Activated T-cell treated with anti-CD3 and anti-CD28 coated beads, Interleukin-2, amount 50 U/mL, for 24 hours (primary cell): ENCODE results near the gene MPP1.

ENCODE experiments used
- DNase-seq: peaks from one replicate; pipeline ENCODE4 v3.0.0-alpha.2; 2020
- H3K27ac Mint-ChIP-seq: 2 replicates; pipeline ENCODE4 v1.8.0; 2020; ENCODE audit warnings: mild to moderate bottlenecking, mixed read lengths
- H3K27me3 Mint-ChIP-seq: 2 replicates; pipeline ENCODE4 v1.8.0; 2020; ENCODE audit warnings: mixed read lengths
- H3K36me3 Mint-ChIP-seq: 2 replicates; pipeline ENCODE4 v1.8.0; 2020; ENCODE audit warnings: low read depth, mixed read lengths
- H3K4me1 Mint-ChIP-seq: 2 replicates; pipeline ENCODE4 v1.8.0; 2020; ENCODE audit warnings: low read depth, mixed read lengths
- H3K4me3 Mint-ChIP-seq: 2 replicates; pipeline ENCODE4 v1.8.0; 2020; ENCODE audit warnings: mild to moderate bottlenecking, moderate library complexity, mixed read lengths
- H3K9me3 Mint-ChIP-seq: 2 replicates; pipeline ENCODE4 v1.8.0; 2020; ENCODE audit warnings: mixed read lengths

Gene MPP1

DNA sequence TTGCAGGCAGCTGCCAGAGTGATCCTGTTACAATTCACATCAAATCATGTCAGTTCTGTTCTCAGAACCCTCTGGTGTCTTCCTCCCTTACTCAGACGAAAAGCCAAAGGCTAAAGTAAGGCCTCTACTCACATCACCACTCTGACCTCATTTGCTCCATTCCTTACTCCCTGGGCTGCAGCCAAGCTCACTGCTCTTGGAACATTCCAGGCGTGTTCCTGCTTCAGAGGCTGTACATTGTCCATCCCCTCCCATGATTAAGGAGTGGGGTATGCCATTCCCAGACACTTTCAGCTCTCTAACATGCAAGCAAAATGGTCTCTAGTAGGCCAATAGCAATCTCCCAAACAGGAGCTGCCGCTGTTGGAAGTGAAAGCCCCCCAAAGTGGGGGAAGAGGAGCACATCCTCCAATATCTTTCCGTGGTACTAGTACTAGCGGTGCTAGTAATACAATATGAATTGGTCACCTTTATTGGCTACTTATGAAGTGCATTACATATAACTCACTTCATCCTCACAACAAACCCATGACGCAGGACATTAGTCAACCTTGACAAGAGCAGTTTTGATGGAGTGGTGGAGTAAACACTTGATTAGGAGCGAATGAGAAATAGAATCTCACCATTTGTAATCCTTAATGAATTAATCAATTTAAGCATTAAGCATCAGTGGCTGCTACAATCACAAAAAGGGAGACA, 69.4 kb downstream of the MPP1 start:
- no peaks in the 10 kb centered on the region for H3K36me3 Mint-ChIP-seq
- no peaks in the 10 kb centered on the region for H3K9me3 Mint-ChIP-seq
- H3K4me1 Mint-ChIP-seq, result peaks cover 81% of the 10 kb centered on the region
- no peak overlapping the region for H3K4me3 Mint-ChIP-seq
- peaks cover 23% of the 10 kb centered on the region for H3K27me3 Mint-ChIP-seq
- H3K27ac Mint-ChIP-seq, result peak overlapping the region; percentile 60
- DNase-seq, result no peak

DNA sequence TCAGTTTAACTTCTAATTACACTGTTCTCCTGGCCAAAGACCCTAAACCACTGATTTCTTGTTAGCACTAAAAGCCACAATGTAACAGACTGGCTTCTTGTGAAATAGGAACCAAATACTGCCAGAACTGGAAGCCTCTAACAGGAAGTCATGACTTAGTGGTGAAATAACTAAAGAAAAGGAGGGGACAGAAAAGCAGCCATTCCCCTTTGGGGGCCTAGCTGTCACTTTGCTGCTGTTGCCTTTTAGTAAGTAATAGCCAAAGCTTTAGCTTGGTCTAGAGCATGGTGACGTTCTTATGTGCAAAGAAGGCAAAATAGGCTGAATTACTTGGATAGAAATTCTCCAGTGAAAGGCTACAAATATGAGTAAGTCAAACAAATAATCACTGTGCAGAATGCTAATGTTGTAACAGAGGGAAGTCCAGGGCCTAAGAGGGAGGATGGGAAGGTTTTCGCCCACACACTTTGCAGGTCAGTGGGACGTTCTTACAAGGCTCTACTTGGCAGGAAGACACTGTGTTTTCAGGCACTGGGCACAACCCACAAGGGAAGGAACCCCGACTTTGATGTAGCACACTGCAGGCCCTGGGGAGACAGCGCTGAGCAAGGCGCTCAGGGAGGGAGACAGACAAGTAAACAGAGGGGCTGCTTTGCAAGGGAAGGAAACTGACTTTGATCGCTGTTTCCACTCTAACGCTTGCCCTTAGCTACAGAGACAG, 71.1 kb downstream of the MPP1 start:
- H3K27me3 Mint-ChIP-seq, result peaks cover 18% of the 10 kb centered on the region
- peak overlapping the region; percentile 93 for H3K27ac Mint-ChIP-seq
- no peaks in the 10 kb centered on the region for H3K9me3 Mint-ChIP-seq
- DNase-seq, result no peak
- H3K4me3 Mint-ChIP-seq, result peak overlapping the region; percentile 61
- peaks cover 88% of the 10 kb centered on the region for H3K4me1 Mint-ChIP-seq
- no peaks in the 10 kb centered on the region for H3K36me3 Mint-ChIP-seq

DNA sequence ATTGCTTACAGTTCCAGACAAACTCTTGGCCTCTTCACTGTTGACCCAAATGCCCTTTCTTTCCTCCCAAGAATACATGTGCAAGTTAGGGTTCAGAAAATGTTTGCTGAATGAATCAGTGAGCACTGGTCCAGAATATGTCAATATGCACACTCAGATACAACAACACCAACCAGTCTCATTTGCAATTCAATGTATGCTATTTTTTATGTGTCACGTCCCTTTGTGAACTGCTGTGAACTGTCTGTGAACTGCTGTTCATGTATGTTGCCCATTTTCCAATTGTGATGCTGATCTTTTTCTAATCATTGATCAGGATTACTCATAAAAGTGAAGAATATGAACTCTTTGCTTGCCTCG, 72.2 kb downstream of the MPP1 start:
- H3K27me3 Mint-ChIP-seq, result peaks cover 14% of the 10 kb centered on the region
- H3K4me3 Mint-ChIP-seq, result peak overlapping the region; percentile 4
- H3K36me3 Mint-ChIP-seq, result no peaks in the 10 kb centered on the region
- H3K4me1 Mint-ChIP-seq, result peaks cover 87% of the 10 kb centered on the region
- H3K27ac Mint-ChIP-seq, result peak overlapping the region; percentile 93
- H3K9me3 Mint-ChIP-seq, result no peaks in the 10 kb centered on the region
- no peak for DNase-seq

DNA sequence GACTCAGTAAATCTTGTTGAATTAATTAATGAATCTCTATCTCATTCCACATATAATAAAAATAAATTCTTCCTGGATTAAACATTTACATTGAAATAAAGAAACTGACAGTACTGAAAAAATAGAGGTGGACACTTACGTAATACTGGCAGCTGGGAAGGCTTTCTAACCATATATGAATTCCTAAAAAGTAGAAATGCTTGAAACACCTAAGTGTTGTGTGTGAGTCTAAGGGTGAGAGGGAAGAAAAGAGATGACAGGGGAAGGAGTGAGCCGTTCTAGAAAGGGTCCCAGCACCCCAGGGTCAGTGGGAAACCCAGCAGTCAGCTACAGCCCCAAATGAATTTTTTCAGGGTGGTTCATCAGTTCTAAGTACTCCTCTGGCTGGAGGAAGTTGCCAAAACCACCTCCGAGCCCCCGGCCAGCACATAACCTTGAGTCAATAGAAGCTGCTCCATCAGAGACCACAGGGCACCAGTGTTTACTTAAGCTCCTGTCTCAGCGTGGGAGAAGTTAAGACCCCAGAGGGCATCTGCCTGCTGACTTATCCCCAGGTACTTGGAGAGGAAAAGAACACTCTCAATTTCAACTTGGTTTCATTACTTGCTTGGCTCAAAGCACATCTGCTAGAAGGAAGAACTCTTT, 72.7 kb downstream of the MPP1 start:
- Mint-ChIP-seq H3K4me1 (peaks cover 84% of the 10 kb centered on the region), H3K36me3 (no peaks in the 10 kb centered on the region), H3K27me3 (peaks cover 13% of the 10 kb centered on the region), H3K27ac (peak overlapping the region; percentile 93), H3K9me3 (no peaks in the 10 kb centered on the region), H3K4me3 (peak overlapping the region; percentile 4)
- no peak for DNase-seq

DNA sequence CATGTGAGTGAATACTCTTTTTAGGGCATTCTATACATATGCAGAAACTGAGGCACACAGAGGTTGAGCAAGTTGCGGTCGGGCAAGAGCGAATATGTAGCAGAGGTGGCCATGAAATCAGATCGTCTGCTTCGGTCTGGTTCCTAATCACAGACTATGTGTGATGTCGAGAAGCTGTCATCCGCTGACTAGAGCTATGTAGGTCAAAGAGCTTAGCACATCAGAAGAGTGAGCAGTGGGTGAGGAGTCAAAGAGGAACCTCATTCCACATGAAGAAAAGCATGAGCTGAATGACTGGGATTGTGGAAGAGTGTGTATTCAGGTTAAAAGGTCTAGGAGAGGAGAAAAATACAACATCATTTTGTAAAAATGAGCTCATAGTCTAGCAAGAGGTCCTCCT, 73.4 kb downstream of the MPP1 start:
- peaks cover 80% of the 10 kb centered on the region for H3K4me1 Mint-ChIP-seq
- no peak for DNase-seq
- no peak overlapping the region for H3K4me3 Mint-ChIP-seq
- H3K27ac Mint-ChIP-seq, result peak overlapping the region; percentile 48
- no peaks in the 10 kb centered on the region for H3K36me3 Mint-ChIP-seq
- peaks cover 7% of the 10 kb centered on the region for H3K27me3 Mint-ChIP-seq
- no peaks in the 10 kb centered on the region for H3K9me3 Mint-ChIP-seq

DNA sequence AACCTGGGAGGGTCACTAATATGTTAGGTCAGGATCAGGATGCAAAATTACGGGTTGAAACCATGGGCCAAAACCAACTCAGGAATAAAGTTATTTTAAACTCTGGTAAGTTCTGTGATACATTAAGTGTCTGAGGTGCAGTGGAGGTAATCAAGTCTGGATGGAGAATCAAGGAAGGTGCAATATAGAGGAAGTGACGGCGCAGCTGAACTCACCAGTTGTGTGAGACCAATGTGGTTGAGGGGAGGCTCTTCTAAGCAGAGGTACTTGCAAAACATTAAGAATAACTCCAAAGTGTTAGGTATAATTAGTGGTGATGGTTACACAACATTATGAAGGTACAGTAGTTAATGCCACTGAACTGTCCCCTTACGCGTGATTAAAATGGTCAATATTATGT, 74.1 kb downstream of the MPP1 start:
- Mint-ChIP-seq H3K9me3 (no peaks in the 10 kb centered on the region), H3K36me3 (no peaks in the 10 kb centered on the region), H3K4me3 (no peak overlapping the region), H3K27ac (no peak overlapping the region), H3K27me3 (peaks cover 5% of the 10 kb centered on the region), H3K4me1 (peaks cover 79% of the 10 kb centered on the region)
- no peak for DNase-seq

DNA sequence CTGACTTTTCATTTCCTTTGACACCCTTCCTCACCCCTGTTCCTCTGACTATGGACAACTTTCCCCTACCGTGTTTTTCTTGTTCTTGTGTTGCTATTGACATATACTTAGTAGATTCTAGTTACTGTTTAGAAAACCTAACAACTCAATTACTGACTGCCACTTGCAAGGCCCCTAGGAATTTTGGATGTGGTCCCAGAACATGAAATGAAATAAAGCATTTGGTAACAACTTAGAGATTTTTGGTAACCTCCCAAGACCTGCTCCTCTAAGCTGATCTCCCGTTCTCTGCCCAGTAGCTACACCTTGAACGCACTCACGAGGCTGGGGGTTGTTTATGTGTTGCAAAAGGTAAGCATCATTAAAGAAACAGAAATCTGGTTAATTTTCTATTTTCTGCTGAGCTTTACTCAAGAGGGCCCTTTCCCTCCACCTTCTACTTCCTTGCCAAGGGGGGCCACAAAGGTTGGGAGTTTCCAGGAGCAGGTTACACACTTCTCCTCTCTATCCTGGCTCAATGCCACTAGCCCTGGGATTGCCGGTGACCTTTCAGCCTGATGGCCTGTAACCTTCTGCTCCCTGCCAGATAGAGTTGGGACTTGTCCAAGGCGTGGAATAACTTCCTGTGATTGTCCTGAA, 74.9 kb downstream of the MPP1 start:
- Mint-ChIP-seq H3K36me3 (no peaks in the 10 kb centered on the region), H3K27me3 (peaks cover 5% of the 10 kb centered on the region), H3K4me1 (peaks cover 80% of the 10 kb centered on the region), H3K9me3 (no peaks in the 10 kb centered on the region), H3K4me3 (no peak overlapping the region), H3K27ac (no peak overlapping the region)
- no peak for DNase-seq

DNA sequence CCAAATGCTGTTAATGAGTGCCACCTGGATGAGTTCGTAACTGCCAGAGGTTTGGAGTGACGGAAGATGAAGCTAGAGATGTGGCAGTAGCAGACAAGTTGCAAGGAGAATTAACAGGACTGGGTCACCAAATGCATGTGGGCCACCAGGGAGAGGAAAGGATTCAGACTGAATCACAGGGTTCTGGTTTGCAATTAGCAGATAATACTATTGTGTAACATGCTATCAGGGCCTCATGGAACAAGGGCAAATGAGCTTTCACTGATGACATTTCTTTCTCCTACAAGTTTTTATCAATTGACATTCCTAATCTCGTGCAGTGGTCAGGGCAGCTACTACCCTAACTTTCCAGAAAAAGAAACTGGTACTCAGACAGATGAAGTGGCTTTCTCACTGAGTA, 75.8 kb downstream of the MPP1 start:
- H3K27me3 Mint-ChIP-seq, result peaks cover 5% of the 10 kb centered on the region
- no peak for DNase-seq
- H3K4me1 Mint-ChIP-seq, result peaks cover 80% of the 10 kb centered on the region
- H3K4me3 Mint-ChIP-seq, result no peak overlapping the region
- no peak overlapping the region for H3K27ac Mint-ChIP-seq
- no peaks in the 10 kb centered on the region for H3K9me3 Mint-ChIP-seq
- no peaks in the 10 kb centered on the region for H3K36me3 Mint-ChIP-seq
